Calu3 (cell line): ENCODE data around the gene GRM1. TPM values are rescaled to one million over a fixed set of nuclear protein-coding genes. Genes with fewer than 3 reads are reported as not detected.

Experiments used
- BruUV-seq: library from RNA; stranded (reverse); fragments of 400-500 nt; replicated peaks from 2 replicates; lab custom pipeline; 2021; lab: Mats Ljungman, UMichigan
- CTCF ChIA-PET: fragments of 300-600 bp; sonication (Branson Sonifier 250); formaldehyde crosslinking; loops from one replicate; lab custom pipeline; 2022; ENCODE audit warnings: antibody characterized with exemption; lab: Charles Lee
- DNase-seq: peaks from one replicate; pipeline ENCODE4 v3.0.0; 2022
- H3K27ac Mint-ChIP-seq: one replicate; pipeline ENCODE4 v1.8.0; 2022; ENCODE audit warnings: mixed read lengths; ENCODE audit not compliant: unreplicated experiment
- H3K27me3 Mint-ChIP-seq: one replicate; pipeline ENCODE4 v1.8.0; 2022; ENCODE audit warnings: mixed read lengths; ENCODE audit not compliant: unreplicated experiment
- H3K36me3 Mint-ChIP-seq: one replicate; pipeline ENCODE4 v1.8.0; 2022; ENCODE audit warnings: mild to moderate bottlenecking, moderate library complexity, mixed read lengths; ENCODE audit not compliant: insufficient read depth, unreplicated experiment
- H3K4me1 Mint-ChIP-seq: one replicate; pipeline ENCODE4 v1.8.0; 2022; ENCODE audit warnings: mild to moderate bottlenecking, low read depth, mixed read lengths; ENCODE audit not compliant: unreplicated experiment
- H3K4me3 Mint-ChIP-seq: one replicate; pipeline ENCODE4 v1.8.0; 2022; ENCODE audit warnings: mild to moderate bottlenecking, low read depth, moderate library complexity, mixed read lengths; ENCODE audit not compliant: unreplicated experiment
- H3K9me3 Mint-ChIP-seq: one replicate; pipeline ENCODE4 v1.8.0; 2022; ENCODE audit warnings: low read depth, mixed read lengths; ENCODE audit not compliant: unreplicated experiment
- intact Hi-C: fragments of 100-400 bp; cut with micrococcal nuclease; formaldehyde crosslinking; loops from one replicate; pipeline ENCODE4 v1.10.0; 2022; ENCODE audit not compliant: unreplicated experiment
- total RNA-seq: library from RNA; stranded (reverse); gene quantifications from 2 replicates; pipeline ENCODE4 v1.2.3, GENCODE V29; 2022
- TF ChIP-seq, protein P1 (sequence below): fragments of 200-600 bp; IDR thresholded peaks from one replicate; pipeline ENCODE4 v1.8.0; 2022; ENCODE audit warnings: antibody characterized with exemption; ENCODE audit not compliant: unreplicated experiment

The GRM1 gene
- total RNA-seq, 1 experiment from 2014 or later = not detected

- H3K4me3 Mint-ChIP-seq = no peak overlapping the region
- intact Hi-C loops = no loop called here
- CTCF ChIA-PET = no interaction called here
- H3K4me1 Mint-ChIP-seq = peaks cover 21% of the 10 kb centered on the region
- TF ChIP-seq, protein P1, sequence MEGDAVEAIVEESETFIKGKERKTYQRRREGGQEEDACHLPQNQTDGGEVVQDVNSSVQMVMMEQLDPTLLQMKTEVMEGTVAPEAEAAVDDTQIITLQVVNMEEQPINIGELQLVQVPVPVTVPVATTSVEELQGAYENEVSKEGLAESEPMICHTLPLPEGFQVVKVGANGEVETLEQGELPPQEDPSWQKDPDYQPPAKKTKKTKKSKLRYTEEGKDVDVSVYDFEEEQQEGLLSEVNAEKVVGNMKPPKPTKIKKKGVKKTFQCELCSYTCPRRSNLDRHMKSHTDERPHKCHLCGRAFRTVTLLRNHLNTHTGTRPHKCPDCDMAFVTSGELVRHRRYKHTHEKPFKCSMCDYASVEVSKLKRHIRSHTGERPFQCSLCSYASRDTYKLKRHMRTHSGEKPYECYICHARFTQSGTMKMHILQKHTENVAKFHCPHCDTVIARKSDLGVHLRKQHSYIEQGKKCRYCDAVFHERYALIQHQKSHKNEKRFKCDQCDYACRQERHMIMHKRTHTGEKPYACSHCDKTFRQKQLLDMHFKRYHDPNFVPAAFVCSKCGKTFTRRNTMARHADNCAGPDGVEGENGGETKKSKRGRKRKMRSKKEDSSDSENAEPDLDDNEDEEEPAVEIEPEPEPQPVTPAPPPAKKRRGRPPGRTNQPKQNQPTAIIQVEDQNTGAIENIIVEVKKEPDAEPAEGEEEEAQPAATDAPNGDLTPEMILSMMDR = no peak
- DNase-seq = no peak
- H3K27ac Mint-ChIP-seq = no peak overlapping the region
- no peaks in the 10 kb centered on the region for H3K27me3 Mint-ChIP-seq
- peaks cover 8% of the 10 kb centered on the region for H3K9me3 Mint-ChIP-seq
- no peaks in the 10 kb centered on the region for H3K36me3 Mint-ChIP-seq
- no TSS peak for BruUV-seq
Observed at GRCh38 chr6:146337376-146337775, 308.5 kb downstream of the GRM1 start.

DNA sequence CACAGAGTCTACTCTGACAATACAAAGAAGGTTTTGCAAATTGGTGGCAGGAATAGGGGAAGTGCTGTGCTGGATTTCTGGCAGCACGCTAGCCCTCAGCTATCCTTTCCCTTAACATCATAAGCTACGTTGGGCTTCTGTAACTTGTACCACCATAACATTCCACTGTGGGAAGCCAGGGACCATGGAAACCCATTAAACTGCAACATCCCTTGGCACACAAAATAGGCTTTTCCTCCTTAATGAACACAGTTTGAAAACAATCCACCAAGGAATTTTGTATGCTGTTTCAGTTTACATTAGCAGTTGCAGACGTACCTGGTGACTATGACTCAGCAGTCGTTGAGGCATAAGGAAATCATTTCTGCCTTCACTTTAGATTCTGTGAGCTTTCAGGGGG lies 310.9 kb downstream of the GRM1 start:
- H3K4me3 Mint-ChIP-seq = no peak overlapping the region
- peak; percentile 4 for DNase-seq
- H3K27ac Mint-ChIP-seq = peak overlapping the region; percentile 27
- CTCF ChIA-PET = interaction anchor here (0.6 kb wide), 1 partner anchor 84 kb away, joined by 4 read pairs; no protein-coding TSS in a partner anchor
- TF ChIP-seq, protein P1 = no peak
- no peaks in the 10 kb centered on the region for H3K36me3 Mint-ChIP-seq
- BruUV-seq = no TSS peak
- H3K27me3 Mint-ChIP-seq = no peaks in the 10 kb centered on the region
- peaks cover 8% of the 10 kb centered on the region for H3K9me3 Mint-ChIP-seq
- peaks cover 21% of the 10 kb centered on the region for H3K4me1 Mint-ChIP-seq
- intact Hi-C loops = no loop called here

GRCh38 chr6:146341493-146342230 lies 312.8 kb downstream of the GRM1 start:
- no TSS peak for BruUV-seq
- CTCF ChIA-PET = no interaction called here
- no peaks in the 10 kb centered on the region for H3K36me3 Mint-ChIP-seq
- H3K27ac Mint-ChIP-seq = no peak overlapping the region
- intact Hi-C loops = no loop called here
- peaks cover 21% of the 10 kb centered on the region for H3K4me1 Mint-ChIP-seq
- DNase-seq = no peak
- peaks cover 5% of the 10 kb centered on the region for H3K9me3 Mint-ChIP-seq
- H3K4me3 Mint-ChIP-seq = no peak overlapping the region
- H3K27me3 Mint-ChIP-seq = no peaks in the 10 kb centered on the region
- TF ChIP-seq, protein P1 = no peak

- no peaks in the 10 kb centered on the region for H3K36me3 Mint-ChIP-seq
- BruUV-seq = no TSS peak
- no peaks in the 10 kb centered on the region for H3K9me3 Mint-ChIP-seq
- no peak overlapping the region for H3K4me3 Mint-ChIP-seq
- H3K27me3 Mint-ChIP-seq = no peaks in the 10 kb centered on the region
- CTCF ChIA-PET = no interaction called here
- DNase-seq = no peak
- intact Hi-C loops = no loop called here
- no peaks in the 10 kb centered on the region for H3K4me1 Mint-ChIP-seq
- H3K27ac Mint-ChIP-seq = no peak overlapping the region
- TF ChIP-seq, protein P1 = no peak
Observed at GRCh38 chr6:146345598-146345997, 316.7 kb downstream of the GRM1 start.
